Fibroblast of villous mesenchyme (primary cell): ENCODE results near the gene LRRC7. TPM values are rescaled to one million over a fixed set of nuclear protein-coding genes. Genes with fewer than 3 reads are reported as not detected.

Source experiments
- DNase-seq: peaks from one replicate; pipeline ENCODE4 v3.0.0-alpha.2; 2010; ENCODE audit warnings: low read depth
- H3K4me3 ChIP-seq: 2 replicates; pipeline ENCODE4 v1.5.1; 2011; ENCODE audit warnings: low read depth, mild to moderate bottlenecking, low read length
- total RNA-seq: library from RNA; depleted of rRNA; stranded (reverse); fragments of >200 nt; gene quantifications from 2 replicates; pipeline ENCODE4 v1.2.3, GENCODE V29; 2012
- TF ChIP-seq, protein P1 (sequence below): IDR thresholded peaks from 2 replicates; pipeline ENCODE4 v1.5.1; 2012; ENCODE audit warnings: low read depth, mild to moderate bottlenecking, low read length; ENCODE audit not compliant: insufficient read depth

Gene LRRC7
- total RNA-seq, 1 donor = 0.43 TPM

DNA sequence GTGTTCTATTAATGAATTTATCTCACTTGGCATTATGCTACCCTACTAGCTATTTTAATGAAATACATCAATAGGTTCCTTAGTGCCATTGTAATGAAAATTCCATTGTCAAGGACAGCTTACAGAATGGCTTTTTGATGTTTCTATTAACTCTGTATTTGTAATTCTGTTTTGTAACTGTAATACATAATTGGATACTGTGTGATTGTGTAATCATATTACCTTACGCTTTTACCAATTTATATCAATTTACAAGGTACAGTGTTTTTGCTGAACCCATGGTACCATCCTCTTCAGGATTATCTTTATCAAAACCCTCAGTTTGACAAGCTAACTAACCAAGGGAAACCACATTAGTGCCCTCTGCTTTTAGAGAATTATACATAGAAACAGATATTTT lies 277.9 kb downstream of the LRRC7 start:
- H3K4me3 ChIP-seq = no peak overlapping the region
- DNase-seq = no peak
- TF ChIP-seq, protein P1, sequence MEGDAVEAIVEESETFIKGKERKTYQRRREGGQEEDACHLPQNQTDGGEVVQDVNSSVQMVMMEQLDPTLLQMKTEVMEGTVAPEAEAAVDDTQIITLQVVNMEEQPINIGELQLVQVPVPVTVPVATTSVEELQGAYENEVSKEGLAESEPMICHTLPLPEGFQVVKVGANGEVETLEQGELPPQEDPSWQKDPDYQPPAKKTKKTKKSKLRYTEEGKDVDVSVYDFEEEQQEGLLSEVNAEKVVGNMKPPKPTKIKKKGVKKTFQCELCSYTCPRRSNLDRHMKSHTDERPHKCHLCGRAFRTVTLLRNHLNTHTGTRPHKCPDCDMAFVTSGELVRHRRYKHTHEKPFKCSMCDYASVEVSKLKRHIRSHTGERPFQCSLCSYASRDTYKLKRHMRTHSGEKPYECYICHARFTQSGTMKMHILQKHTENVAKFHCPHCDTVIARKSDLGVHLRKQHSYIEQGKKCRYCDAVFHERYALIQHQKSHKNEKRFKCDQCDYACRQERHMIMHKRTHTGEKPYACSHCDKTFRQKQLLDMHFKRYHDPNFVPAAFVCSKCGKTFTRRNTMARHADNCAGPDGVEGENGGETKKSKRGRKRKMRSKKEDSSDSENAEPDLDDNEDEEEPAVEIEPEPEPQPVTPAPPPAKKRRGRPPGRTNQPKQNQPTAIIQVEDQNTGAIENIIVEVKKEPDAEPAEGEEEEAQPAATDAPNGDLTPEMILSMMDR = no peak

DNA sequence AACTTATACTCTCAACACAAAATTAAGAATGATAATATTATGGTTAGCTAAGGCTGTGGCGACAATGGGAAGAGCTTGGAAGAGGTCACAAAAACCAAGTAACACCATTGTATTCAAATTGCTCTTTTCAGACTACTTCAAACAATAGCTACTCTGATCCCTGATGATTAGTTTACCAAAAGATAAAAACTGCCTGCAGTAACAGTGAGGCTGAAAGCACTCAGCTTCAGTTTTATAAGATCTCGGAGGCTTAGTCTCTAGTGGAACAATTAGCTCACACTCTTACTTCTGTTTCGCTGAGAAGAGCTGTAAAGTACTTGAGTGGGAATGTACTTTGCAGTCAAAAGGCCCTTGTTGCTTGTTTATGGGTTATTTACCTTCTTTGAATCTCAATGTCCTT lies 278.5 kb downstream of the LRRC7 start:
- TF ChIP-seq, protein P1 = no peak
- DNase-seq = no peak

DNA sequence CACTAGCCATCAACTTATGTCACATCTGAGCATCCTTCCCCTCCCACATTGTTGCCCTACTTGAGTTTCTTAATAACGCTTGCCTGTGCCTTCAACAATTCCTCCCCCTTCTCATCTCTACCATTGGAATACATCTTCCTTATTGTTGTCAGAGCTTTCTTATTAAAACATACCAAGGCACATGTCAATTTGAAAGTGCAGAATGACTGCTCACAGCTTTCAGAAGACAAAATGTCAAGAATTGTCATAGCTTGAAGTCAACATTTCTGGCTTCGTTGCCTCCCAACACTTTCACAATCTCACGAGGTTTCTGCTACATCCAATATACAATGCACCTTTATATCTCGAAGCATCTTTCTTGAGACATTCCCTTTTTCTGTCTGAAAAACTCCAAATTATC lies 279.9 kb downstream of the LRRC7 start:
- TF ChIP-seq, protein P1 = no peak
- DNase-seq = no peak
- no peak overlapping the region for H3K4me3 ChIP-seq

More for the DNA sequence above, 278.5 kb downstream of the LRRC7 start:
- no peak overlapping the region for H3K4me3 ChIP-seq

DNA sequence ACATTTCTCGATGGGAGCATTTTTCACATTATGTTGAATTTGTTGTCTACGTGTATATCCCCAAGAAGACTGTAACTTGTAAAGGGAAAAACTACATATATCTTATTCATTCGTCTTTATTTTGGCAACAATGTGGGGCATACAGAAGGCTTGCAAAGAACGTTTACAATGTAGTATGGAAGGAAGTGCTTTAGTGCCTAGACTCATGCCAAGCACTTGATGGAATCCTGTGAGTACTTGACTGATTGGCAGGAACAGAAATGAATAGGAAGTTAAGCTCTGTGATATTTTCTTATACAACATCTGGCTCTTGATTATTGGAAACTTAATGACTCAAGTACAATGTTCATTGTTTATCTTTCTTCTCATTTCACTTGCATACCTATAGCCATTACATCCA lies 284.4 kb downstream of the LRRC7 start:
- TF ChIP-seq, protein P1 = no peak
- no peak overlapping the region for H3K4me3 ChIP-seq
- DNase-seq = no peak

DNA sequence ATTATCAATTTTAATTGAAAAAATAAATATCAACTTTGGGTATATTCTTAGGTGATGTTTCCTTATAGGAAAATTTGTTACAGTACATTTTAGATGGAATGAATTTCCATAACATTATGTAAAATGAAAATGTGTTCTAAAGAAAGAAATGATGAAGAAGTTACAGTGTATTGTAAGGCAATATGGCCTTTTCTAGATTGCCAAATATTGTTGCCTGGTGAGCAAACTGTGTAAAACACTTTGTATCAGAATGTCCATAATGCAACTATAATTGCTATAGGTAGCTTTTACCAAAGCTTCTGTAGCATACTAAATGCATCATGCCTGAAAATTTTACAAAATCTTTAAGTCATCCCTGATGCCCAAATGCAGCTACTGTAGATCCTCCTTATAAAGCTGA lies 285.0 kb downstream of the LRRC7 start:
- DNase-seq = no peak
- TF ChIP-seq, protein P1 = no peak
- H3K4me3 ChIP-seq = no peak overlapping the region

DNA sequence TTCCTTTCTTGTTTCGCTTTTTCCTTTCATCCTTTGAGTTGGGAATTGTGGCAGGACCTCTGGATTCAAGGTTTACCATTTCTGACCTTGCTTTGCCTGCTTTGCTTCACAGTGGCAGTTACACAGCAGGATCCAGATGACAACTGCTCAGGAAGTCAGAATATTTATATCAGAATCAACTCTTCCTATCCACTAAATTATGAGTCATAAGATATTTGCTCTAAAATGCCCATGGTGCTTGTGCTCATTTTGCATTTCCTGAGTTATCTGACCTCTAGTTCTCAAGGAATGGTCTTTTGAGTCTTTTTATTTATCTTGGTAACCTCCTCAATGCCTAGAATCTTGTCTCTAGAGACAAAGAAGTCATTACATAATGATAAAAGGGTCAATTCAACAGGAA lies 290.8 kb downstream of the LRRC7 start:
- TF ChIP-seq, protein P1 = no peak
- no peak for DNase-seq
- H3K4me3 ChIP-seq = no peak overlapping the region

DNA sequence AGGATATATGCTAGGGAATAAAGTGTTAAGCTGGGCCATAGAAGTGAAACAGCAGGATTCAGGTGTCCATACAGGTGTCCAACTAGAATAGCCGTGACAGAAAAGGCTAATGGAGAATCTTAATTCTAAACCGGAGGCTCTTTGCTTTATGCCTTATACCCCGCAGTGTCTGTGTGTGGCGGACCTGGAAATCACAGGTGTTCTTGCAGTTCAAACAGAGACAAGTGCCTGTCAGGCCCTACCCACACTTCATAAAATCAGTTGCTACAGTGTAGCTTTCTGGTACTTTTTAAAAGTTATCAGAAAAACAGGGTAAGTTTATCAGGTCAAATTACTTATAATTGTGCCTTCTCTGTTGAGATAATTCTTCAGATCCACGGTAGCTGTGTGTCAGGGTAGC lies 293.9 kb downstream of the LRRC7 start:
- H3K4me3 ChIP-seq = no peak overlapping the region
- no peak for DNase-seq
- TF ChIP-seq, protein P1 = no peak
